RPMI7951 (cell line): ENCODE data around the gene BCAP31. TPM values are rescaled to one million over a fixed set of nuclear protein-coding genes. Genes with fewer than 3 reads are reported as not detected.
"Not testable (repeated sequence)": the region's sequence is repeated elsewhere in the genome, so short reads cannot be mapped to it uniquely, and the experiment has no call there.

Source experiments
- DNase-seq: peaks from one replicate; pipeline ENCODE4 v3.0.0-alpha.2; 2012; ENCODE audit warnings: low read depth
- total RNA-seq: library from RNA; depleted of rRNA; stranded (reverse); fragments of >200 nt; shearing (Covaris generic); gene quantifications from 2 replicates; pipeline ENCODE4 v1.2.3, GENCODE V29; 2014

Gene BCAP31
- total RNA-seq, 1 experiment from 2014 or later, result 128 TPM

GRCh38 chrX:153763298-153763932 lies 39.2 kb upstream of the BCAP31 start:
- DNase-seq, result no peak

GRCh38 chrX:153762626-153763173 lies 38.5 kb upstream of the BCAP31 start:
- no peak for DNase-seq

GRCh38 chrX:153761863-153762262 lies 37.7 kb upstream of the BCAP31 start:
- no peak for DNase-seq

GRCh38 chrX:153755136-153755535 lies 30.9 kb upstream of the BCAP31 start:
- DNase-seq, result no peak

- DNase-seq, result no peak
Measured at GRCh38 chrX:153750127-153750774, 26.1 kb upstream of the BCAP31 start.

- DNase-seq, result not testable (repeated sequence)
Measured at GRCh38 chrX:153749017-153749416, 24.8 kb upstream of the BCAP31 start.

GRCh38 chrX:153746991-153747390 lies 22.8 kb upstream of the BCAP31 start:
- not testable (repeated sequence) for DNase-seq

- DNase-seq, result no peak
Measured at GRCh38 chrX:153746359-153746758, 22.2 kb upstream of the BCAP31 start.

GRCh38 chrX:153745067-153745433 lies 20.9 kb upstream of the BCAP31 start:
- DNase-seq, result not testable (repeated sequence)

GRCh38 chrX:153744210-153745066 lies 20.3 kb upstream of the BCAP31 start:
- DNase-seq, result no peak

- not testable (repeated sequence) for DNase-seq
Measured at GRCh38 chrX:153743468-153744209, 19.5 kb upstream of the BCAP31 start.

- not testable (repeated sequence) for DNase-seq
Measured at GRCh38 chrX:153742796-153743467, 18.7 kb upstream of the BCAP31 start.

GRCh38 chrX:153742111-153742510 lies 17.9 kb upstream of the BCAP31 start:
- DNase-seq, result not testable (repeated sequence)

GRCh38 chrX:153741446-153741845 lies 17.3 kb upstream of the BCAP31 start:
- DNase-seq, result no peak

GRCh38 chrX:153740631-153741222 lies 16.5 kb upstream of the BCAP31 start:
- no peak for DNase-seq

- DNase-seq, result no peak
Measured at GRCh38 chrX:153739754-153740486, 15.7 kb upstream of the BCAP31 start.

- no peak for DNase-seq
Measured at GRCh38 chrX:153738056-153738605, 13.9 kb upstream of the BCAP31 start.

GRCh38 chrX:153736871-153737441 lies 12.8 kb upstream of the BCAP31 start:
- no peak for DNase-seq
